Endothelial cell (in vitro differentiated cells): ENCODE measurements around the gene SLC27A3. TPM values are rescaled to one million over a fixed set of nuclear protein-coding genes. Genes with fewer than 3 reads are reported as not detected.

Source experiments
- DNase-seq: peaks from one replicate; pipeline ENCODE4 v3.0.0; 2021; ENCODE audit warnings: low spot score
- H3K27ac Mint-ChIP-seq: one replicate; pipeline ENCODE4 v1.8.0; 2021; ENCODE audit warnings: mixed read lengths, inconsistent platforms; ENCODE audit not compliant: unreplicated experiment
- H3K27me3 Mint-ChIP-seq: one replicate; pipeline ENCODE4 v1.8.0; 2021; ENCODE audit warnings: mild to moderate bottlenecking, moderate library complexity, mixed read lengths, inconsistent platforms; ENCODE audit not compliant: unreplicated experiment
- H3K36me3 Mint-ChIP-seq: one replicate; pipeline ENCODE4 v1.8.0; 2021; ENCODE audit warnings: mild to moderate bottlenecking, low read depth, mixed read lengths, inconsistent platforms; ENCODE audit not compliant: unreplicated experiment
- H3K4me1 Mint-ChIP-seq: one replicate; pipeline ENCODE4 v1.8.0; 2021; ENCODE audit warnings: mild to moderate bottlenecking, mixed read lengths, inconsistent platforms; ENCODE audit not compliant: unreplicated experiment
- H3K4me3 Mint-ChIP-seq: one replicate; pipeline ENCODE4 v1.8.0; 2021; ENCODE audit warnings: mild to moderate bottlenecking, mixed read lengths, inconsistent platforms; ENCODE audit not compliant: unreplicated experiment
- H3K9me3 Mint-ChIP-seq: one replicate; pipeline ENCODE4 v1.8.0; 2021; ENCODE audit warnings: mixed read lengths, inconsistent platforms; ENCODE audit not compliant: unreplicated experiment
- total RNA-seq: library from RNA; stranded (reverse); fragmentation: NEBNext Ultra II Directional; extraction: Animal tissue kit (Norgen Biotek cat#: 25700); gene quantifications from one replicate; pipeline ENCODE4 v1.2.1, GENCODE V29; 2021; ENCODE audit not compliant: unreplicated experiment
- TF ChIP-seq, protein P1 (sequence below): fragments of 200-600 bp; sonication (generic); IDR thresholded peaks from one replicate; pipeline ENCODE4 v1.5.0; 2021; ENCODE audit warnings: antibody characterized with exemption; ENCODE audit not compliant: unreplicated experiment

SLC27A3 gene
- total RNA-seq, 1 donor from 2014 or later, result 72.7 TPM

DNA sequence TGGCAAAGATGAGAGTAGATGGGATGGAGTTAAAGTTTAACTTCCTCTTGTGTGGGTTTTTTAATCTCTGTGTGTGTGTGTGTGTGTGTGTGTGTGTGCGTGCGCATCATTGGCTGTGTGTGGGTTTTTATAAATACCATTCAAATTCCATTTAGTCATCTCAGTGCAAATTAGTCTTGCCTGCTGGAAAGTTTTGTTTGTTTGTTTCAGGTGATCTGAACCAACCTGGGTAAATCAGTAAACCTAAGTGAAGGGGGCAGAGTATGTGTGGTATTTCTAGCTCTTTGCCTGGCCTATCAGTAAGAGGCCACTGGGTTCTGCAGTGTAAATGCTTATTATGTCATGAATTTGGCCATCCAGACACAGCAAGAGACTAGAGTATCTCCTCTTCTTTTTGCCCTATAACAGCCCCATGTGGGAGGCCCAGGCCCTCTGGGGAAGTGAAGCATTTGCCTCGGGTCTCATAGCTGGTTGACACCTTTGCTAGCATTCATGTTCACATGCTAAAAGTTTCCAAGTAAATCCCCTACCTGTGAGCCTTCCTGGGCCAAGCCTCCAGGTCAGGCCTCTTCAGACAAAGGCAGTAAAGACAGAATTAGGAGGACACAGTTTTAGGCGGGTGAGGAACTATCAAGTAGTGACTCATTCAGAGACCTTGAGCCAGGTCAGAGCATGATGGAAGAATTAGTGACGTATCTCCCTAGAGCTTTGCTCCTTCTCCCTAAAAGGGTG, 32.6 kb upstream of the SLC27A3 start:
- no peak overlapping the region for H3K4me3 Mint-ChIP-seq
- TF ChIP-seq, protein P1, sequence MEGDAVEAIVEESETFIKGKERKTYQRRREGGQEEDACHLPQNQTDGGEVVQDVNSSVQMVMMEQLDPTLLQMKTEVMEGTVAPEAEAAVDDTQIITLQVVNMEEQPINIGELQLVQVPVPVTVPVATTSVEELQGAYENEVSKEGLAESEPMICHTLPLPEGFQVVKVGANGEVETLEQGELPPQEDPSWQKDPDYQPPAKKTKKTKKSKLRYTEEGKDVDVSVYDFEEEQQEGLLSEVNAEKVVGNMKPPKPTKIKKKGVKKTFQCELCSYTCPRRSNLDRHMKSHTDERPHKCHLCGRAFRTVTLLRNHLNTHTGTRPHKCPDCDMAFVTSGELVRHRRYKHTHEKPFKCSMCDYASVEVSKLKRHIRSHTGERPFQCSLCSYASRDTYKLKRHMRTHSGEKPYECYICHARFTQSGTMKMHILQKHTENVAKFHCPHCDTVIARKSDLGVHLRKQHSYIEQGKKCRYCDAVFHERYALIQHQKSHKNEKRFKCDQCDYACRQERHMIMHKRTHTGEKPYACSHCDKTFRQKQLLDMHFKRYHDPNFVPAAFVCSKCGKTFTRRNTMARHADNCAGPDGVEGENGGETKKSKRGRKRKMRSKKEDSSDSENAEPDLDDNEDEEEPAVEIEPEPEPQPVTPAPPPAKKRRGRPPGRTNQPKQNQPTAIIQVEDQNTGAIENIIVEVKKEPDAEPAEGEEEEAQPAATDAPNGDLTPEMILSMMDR, result no peak
- DNase-seq, result no peak
- H3K36me3 Mint-ChIP-seq, result peaks cover 43% of the 10 kb centered on the region
- no peaks in the 10 kb centered on the region for H3K27me3 Mint-ChIP-seq
- H3K4me1 Mint-ChIP-seq, result peaks cover 20% of the 10 kb centered on the region
- no peaks in the 10 kb centered on the region for H3K9me3 Mint-ChIP-seq
- H3K27ac Mint-ChIP-seq, result no peak overlapping the region

DNA sequence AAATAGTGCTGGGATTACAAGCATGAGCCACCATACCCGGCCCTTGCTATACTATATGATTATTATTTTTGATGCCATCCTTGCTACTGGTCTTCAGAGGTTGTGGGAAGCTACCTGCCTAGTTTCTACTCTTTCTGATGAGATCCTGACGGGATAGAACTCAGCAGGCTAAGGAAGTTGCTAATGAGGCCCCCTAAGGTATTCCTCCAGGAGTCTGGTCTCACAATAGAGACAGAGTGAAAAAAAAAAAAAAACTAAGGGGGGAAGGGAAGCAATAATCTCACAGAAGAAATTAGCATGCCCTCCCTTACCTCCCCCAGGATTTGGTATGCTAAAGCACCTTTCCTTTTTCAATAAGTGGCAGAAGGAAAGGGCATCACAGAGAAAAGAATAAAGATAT, 29.8 kb upstream of the SLC27A3 start:
- no peak for DNase-seq
- Mint-ChIP-seq H3K36me3 (peaks cover 43% of the 10 kb centered on the region), H3K27ac (no peak overlapping the region), H3K4me1 (peaks cover 35% of the 10 kb centered on the region), H3K9me3 (no peaks in the 10 kb centered on the region), H3K4me3 (no peak overlapping the region), H3K27me3 (no peaks in the 10 kb centered on the region)
- TF ChIP-seq, protein P1, result no peak

DNA sequence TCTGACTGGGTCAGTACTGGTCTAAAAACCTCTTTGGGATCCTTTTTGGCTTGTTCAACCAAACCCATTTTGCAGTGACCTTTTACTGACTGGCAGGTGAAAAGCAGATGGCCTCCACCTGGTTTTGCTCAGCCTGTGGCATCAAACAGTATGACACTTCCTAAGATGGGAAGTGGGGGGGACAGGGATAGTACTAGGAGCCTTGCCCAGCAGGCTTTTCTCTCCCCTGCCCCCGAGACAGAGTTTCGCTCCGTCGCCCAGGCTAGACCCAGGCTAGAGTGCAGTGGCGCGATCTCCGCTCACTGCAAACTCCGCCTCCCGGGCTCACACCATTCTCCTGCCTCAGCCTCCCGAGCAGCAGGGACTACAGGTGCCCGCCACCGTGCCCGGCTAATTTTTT, 29.0 kb upstream of the SLC27A3 start:
- Mint-ChIP-seq H3K4me1 (peaks cover 43% of the 10 kb centered on the region), H3K36me3 (peaks cover 45% of the 10 kb centered on the region), H3K27me3 (no peaks in the 10 kb centered on the region), H3K9me3 (no peaks in the 10 kb centered on the region), H3K4me3 (no peak overlapping the region), H3K27ac (no peak overlapping the region)
- TF ChIP-seq, protein P1, result no peak
- no peak for DNase-seq

- TF ChIP-seq, protein P1, result no peak
- peaks cover 4% of the 10 kb centered on the region for H3K27me3 Mint-ChIP-seq
- no peak overlapping the region for H3K27ac Mint-ChIP-seq
- peaks cover 37% of the 10 kb centered on the region for H3K36me3 Mint-ChIP-seq
- H3K9me3 Mint-ChIP-seq, result no peaks in the 10 kb centered on the region
- DNase-seq, result no peak
- peaks cover 63% of the 10 kb centered on the region for H3K4me1 Mint-ChIP-seq
- peak overlapping the region; percentile 13 for H3K4me3 Mint-ChIP-seq
Observed at GRCh38 chr1:153748903-153749302, 26.3 kb upstream of the SLC27A3 start.

DNA sequence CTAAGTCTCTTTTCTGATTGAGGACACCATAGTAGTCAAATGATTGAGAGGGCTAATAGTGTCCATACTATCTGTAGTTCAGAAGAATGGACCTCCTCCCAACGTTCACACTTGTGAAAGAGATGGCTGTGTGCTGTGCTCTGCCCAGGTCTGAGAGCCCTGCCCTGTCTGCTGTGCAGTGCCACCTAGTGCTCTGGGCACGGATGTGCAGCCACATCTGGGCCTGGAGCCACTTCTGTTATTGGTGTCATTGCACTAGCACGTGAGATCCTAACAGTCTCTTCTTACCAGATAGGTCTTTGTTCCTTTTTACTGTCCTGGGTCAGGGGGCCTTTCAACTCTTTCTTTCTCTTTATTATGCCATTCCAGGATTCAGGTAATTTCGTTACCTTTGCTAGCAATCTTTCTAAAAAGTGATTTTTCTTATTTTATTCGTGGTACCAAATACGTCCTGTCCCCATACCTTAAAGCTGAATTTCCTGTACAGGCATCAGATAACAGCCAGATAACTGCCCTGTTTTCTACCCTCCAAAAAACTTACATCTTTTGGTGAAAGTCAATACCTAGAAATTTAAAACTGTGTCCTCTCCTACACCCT, 25.7 kb upstream of the SLC27A3 start:
- H3K27ac Mint-ChIP-seq, result peak overlapping the region; percentile 54
- peaks cover 59% of the 10 kb centered on the region for H3K4me1 Mint-ChIP-seq
- peaks cover 35% of the 10 kb centered on the region for H3K36me3 Mint-ChIP-seq
- DNase-seq, result peak; percentile 87
- no peak overlapping the region for H3K4me3 Mint-ChIP-seq
- peaks cover 7% of the 10 kb centered on the region for H3K27me3 Mint-ChIP-seq
- TF ChIP-seq, protein P1, result peak; percentile 68
- no peaks in the 10 kb centered on the region for H3K9me3 Mint-ChIP-seq
